ENCODE measurements around the gene SNED1.
"Not testable (repeated sequence)": the region's sequence is repeated elsewhere in the genome, so short reads cannot be mapped to it uniquely, and the experiment has no call there.

Gene SNED1

DNA sequence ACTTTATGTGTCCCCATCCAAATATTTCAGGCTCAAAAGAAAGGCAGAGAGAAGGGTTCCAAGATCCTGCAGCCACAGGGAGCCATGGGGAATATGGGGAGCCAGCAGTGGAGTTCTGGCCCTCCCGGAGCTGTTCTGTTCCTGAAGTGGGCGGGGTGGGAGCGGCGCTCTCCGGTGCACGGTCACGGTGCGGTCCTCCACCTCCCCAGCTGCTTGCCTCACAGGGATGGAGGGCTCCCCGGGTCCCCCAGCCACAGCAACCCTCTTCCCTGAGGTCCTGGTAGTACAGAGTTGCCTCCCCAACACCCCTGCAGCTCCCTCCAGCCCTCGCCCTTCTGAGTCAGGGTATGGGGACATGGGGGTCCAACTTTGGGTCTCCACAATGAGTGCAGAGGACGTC is 26.2 kb upstream of the SNED1 start:
- no peaks in the 10 kb centered on the region for H3K36me3 ChIP-seq (replicated peaks; ENCODE audit: insufficient read depth, low read length)
- no peaks in the 10 kb centered on the region for H3K9me3 ChIP-seq (replicated peaks; ENCODE audit: insufficient read depth, low read length)
- peaks cover 55% of the 10 kb centered on the region for H3K27me3 ChIP-seq (replicated peaks; ENCODE audit: insufficient read depth, low read length)
- no peak overlapping the region for H2AFZ ChIP-seq (ENCODE audit: low read length)
- no peak for TF ChIP-seq EZH2phosphoT487 (IDR thresholded peaks at IDR 0.05; ENCODE audit: low read length)
- TF ChIP-seq, protein P1, sequence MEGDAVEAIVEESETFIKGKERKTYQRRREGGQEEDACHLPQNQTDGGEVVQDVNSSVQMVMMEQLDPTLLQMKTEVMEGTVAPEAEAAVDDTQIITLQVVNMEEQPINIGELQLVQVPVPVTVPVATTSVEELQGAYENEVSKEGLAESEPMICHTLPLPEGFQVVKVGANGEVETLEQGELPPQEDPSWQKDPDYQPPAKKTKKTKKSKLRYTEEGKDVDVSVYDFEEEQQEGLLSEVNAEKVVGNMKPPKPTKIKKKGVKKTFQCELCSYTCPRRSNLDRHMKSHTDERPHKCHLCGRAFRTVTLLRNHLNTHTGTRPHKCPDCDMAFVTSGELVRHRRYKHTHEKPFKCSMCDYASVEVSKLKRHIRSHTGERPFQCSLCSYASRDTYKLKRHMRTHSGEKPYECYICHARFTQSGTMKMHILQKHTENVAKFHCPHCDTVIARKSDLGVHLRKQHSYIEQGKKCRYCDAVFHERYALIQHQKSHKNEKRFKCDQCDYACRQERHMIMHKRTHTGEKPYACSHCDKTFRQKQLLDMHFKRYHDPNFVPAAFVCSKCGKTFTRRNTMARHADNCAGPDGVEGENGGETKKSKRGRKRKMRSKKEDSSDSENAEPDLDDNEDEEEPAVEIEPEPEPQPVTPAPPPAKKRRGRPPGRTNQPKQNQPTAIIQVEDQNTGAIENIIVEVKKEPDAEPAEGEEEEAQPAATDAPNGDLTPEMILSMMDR (IDR thresholded peaks at IDR 0.05; ENCODE audit: low read length), result no peak
- no peak for TF ChIP-seq EZH2 (optimal IDR thresholded peaks at IDR 0.05; ENCODE audit: low read depth, low read length)
- no peaks in the 10 kb centered on the region for H4K20me1 ChIP-seq (ENCODE audit: insufficient read depth, low read length)
- no peak overlapping the region for H3K27ac ChIP-seq (ENCODE audit: low read length)
- H3K9ac ChIP-seq (ENCODE audit: low read length), result no peak overlapping the region
- H3K4me1 ChIP-seq (ENCODE audit: low read length), result no peaks in the 10 kb centered on the region
- H3F3A ChIP-seq (ENCODE audit: insufficient read depth, low read length), result no peaks in the 10 kb centered on the region
- H3K9me2 ChIP-seq (replicated peaks; ENCODE audit: insufficient read depth, low read length), result no peaks in the 10 kb centered on the region
- H3K79me2 ChIP-seq (ENCODE audit: low read length), result no peaks in the 10 kb centered on the region
- H3K4me3 ChIP-seq (ENCODE audit: low read length), result no peak overlapping the region
- no peak overlapping the region for H3K4me2 ChIP-seq (ENCODE audit: low read depth, low read length)
- DNase-seq, result no peak

DNA sequence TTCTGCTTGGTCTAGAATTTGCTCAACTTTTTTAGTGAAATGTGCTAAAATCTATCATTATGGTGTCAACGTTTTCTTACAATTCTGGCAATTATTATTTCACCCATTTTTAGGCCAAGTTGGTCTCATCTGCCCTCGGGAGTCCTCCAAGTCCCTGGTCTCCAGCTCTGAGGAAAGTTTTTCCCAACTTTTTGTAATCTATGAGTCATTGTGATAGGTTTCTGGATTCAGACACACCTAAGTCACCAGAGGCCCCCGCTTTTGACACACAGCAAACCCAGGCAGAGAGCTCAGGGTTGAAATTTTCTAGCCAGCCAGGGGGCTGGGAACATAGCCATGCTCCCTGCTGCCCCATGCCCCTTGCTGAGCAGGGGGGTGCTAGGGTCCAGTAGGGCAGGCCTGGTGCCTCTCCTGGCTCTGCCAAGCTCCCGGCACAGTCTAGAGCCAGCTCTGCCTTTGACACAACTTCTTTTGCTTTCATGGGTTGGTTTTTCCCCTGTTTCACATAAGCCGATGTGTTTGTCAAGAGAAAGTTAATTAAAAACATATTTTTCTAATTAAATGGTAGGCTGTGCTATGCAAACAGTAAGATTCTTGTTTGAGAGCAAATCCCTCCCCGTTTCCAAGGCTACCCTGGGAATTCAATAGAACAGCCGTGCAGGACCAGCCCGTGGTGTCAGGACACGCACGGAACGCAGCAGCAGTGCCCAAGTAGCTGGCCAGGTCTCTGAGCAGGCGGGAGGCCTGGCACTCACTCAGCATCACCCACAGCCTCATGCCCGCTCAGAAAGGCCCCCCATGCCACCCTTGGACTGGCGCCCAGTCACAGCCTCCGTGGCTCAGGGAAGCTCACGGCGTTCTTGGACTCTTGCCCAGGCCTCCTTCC is 25.5 kb upstream of the SNED1 start:
- no peak for TF ChIP-seq EZH2phosphoT487 (IDR thresholded peaks at IDR 0.05; ENCODE audit: low read length)

GRCh38 chr2:240974771-240975572 is 23.4 kb upstream of the SNED1 start:
- H3K9me3 ChIP-seq (replicated peaks; ENCODE audit: insufficient read depth, low read length), result no peaks in the 10 kb centered on the region
- no peaks in the 10 kb centered on the region for H3K36me3 ChIP-seq (replicated peaks; ENCODE audit: insufficient read depth, low read length)
- no peak for DNase-seq
- H3K79me2 ChIP-seq (ENCODE audit: low read length), result no peaks in the 10 kb centered on the region
- H2AFZ ChIP-seq (ENCODE audit: low read length), result no peak overlapping the region
- no peak overlapping the region for H3K4me3 ChIP-seq (ENCODE audit: low read length)
- H3K4me2 ChIP-seq (ENCODE audit: low read depth, low read length), result no peak overlapping the region
- H3F3A ChIP-seq (ENCODE audit: insufficient read depth, low read length), result no peaks in the 10 kb centered on the region
- TF ChIP-seq EZH2 (optimal IDR thresholded peaks at IDR 0.05; ENCODE audit: low read depth, low read length), result no peak
- no peak for TF ChIP-seq EZH2phosphoT487 (IDR thresholded peaks at IDR 0.05; ENCODE audit: low read length)
- TF ChIP-seq, protein P1 (IDR thresholded peaks at IDR 0.05; ENCODE audit: low read length), result no peak
- peaks cover 52% of the 10 kb centered on the region for H3K27me3 ChIP-seq (replicated peaks; ENCODE audit: insufficient read depth, low read length)
- H3K4me1 ChIP-seq (ENCODE audit: low read length), result no peaks in the 10 kb centered on the region
- no peak overlapping the region for H3K9ac ChIP-seq (ENCODE audit: low read length)
- no peak overlapping the region for H3K27ac ChIP-seq (ENCODE audit: low read length)
- H4K20me1 ChIP-seq (ENCODE audit: insufficient read depth, low read length), result no peaks in the 10 kb centered on the region
- H3K9me2 ChIP-seq (replicated peaks; ENCODE audit: insufficient read depth, low read length), result no peaks in the 10 kb centered on the region

More for the DNA sequence above, 25.5 kb upstream of the SNED1 start:
- Histone ChIP-seq H4K20me1 (ENCODE audit: insufficient read depth, low read length) (no peaks in the 10 kb centered on the region), H3K4me1 (ENCODE audit: low read length) (no peaks in the 10 kb centered on the region), H3K9me2 (replicated peaks; ENCODE audit: insufficient read depth, low read length) (no peaks in the 10 kb centered on the region), H3K27me3 (replicated peaks; ENCODE audit: insufficient read depth, low read length) (peaks cover 55% of the 10 kb centered on the region), H3K9me3 (replicated peaks; ENCODE audit: insufficient read depth, low read length) (no peaks in the 10 kb centered on the region), H3F3A (ENCODE audit: insufficient read depth, low read length) (no peaks in the 10 kb centered on the region), H3K4me3 (ENCODE audit: low read length) (no peak overlapping the region), H3K27ac (ENCODE audit: low read length) (no peak overlapping the region), H3K36me3 (replicated peaks; ENCODE audit: insufficient read depth, low read length) (no peaks in the 10 kb centered on the region), H3K9ac (ENCODE audit: low read length) (no peak overlapping the region), H2AFZ (ENCODE audit: low read length) (no peak overlapping the region), H3K4me2 (ENCODE audit: low read depth, low read length) (no peak overlapping the region), H3K79me2 (ENCODE audit: low read length) (no peaks in the 10 kb centered on the region)
- DNase-seq, result no peak

- not testable (repeated sequence) for H3K4me2 ChIP-seq (ENCODE audit: low read depth, low read length); H3K4me3 ChIP-seq (ENCODE audit: low read length); H3K9me2 ChIP-seq (replicated peaks; ENCODE audit: insufficient read depth, low read length); H3K36me3 ChIP-seq (replicated peaks; ENCODE audit: insufficient read depth, low read length); H2AFZ ChIP-seq (ENCODE audit: low read length); H3K4me1 ChIP-seq (ENCODE audit: low read length); DNase-seq; H3K9ac ChIP-seq (ENCODE audit: low read length); H4K20me1 ChIP-seq (ENCODE audit: insufficient read depth, low read length); H3K79me2 ChIP-seq (ENCODE audit: low read length); H3K27ac ChIP-seq (ENCODE audit: low read length); H3F3A ChIP-seq (ENCODE audit: insufficient read depth, low read length); H3K9me3 ChIP-seq (replicated peaks; ENCODE audit: insufficient read depth, low read length)
- peaks cover 44% of the 10 kb centered on the region for H3K27me3 ChIP-seq (replicated peaks; ENCODE audit: insufficient read depth, low read length)
Measured at GRCh38 chr2:240975903-240976302, 22.5 kb upstream of the SNED1 start.
